Liver (tissue), 9 donors: ENCODE results near the gene SMARCC2. TPM values are rescaled to one million over a fixed set of nuclear protein-coding genes. Genes with fewer than 3 reads are reported as not detected.

Source experiments
- DNase-seq: peaks from one replicate; pipeline ENCODE4 v3.0.0-alpha.2; 2017; ENCODE audit warnings: low spot score
- H3K27ac ChIP-seq, 2 donors: one replicate each; pipeline ENCODE4 v1.7.0; 2013; ENCODE audit warnings: inconsistent platforms in 2 of 2, low read length in 2 of 2, control low read depth in 1 of 2, low read depth in 1 of 2, mild to moderate bottlenecking in 1 of 2
- H3K27me3 ChIP-seq, 4 donors: one replicate each; pipeline versions ENCODE4 v1.6.1 to v1.7.0; 2013; ENCODE audit warnings: low read length in 3 of 4, inconsistent platforms in 1 of 4, mild to moderate bottlenecking in 1 of 4, moderate library complexity in 1 of 4; ENCODE audit not compliant: control insufficient read depth in 4 of 4, insufficient read depth in 4 of 4
- H3K36me3 ChIP-seq, 4 donors: one replicate each; pipeline versions ENCODE4 v1.6.1 to v1.7.0; 2013; ENCODE audit warnings: low read length in 3 of 4, mild to moderate bottlenecking in 3 of 4, low read depth in 1 of 4, moderate library complexity in 1 of 4; ENCODE audit not compliant: control insufficient read depth in 4 of 4, insufficient read depth in 3 of 4
- H3K4me1 ChIP-seq, 4 donors: one replicate each; pipeline versions ENCODE4 v1.6.1 to v1.7.0; 2013; ENCODE audit warnings: low read length in 3 of 4, mild to moderate bottlenecking in 3 of 4, moderate library complexity in 1 of 4; ENCODE audit not compliant: control insufficient read depth in 4 of 4, insufficient read depth in 4 of 4
- H3K4me3 ChIP-seq, 3 donors: one replicate each; pipeline versions ENCODE4 v1.6.1 to v1.7.0; 2013; ENCODE audit warnings: low read length in 3 of 3, control low read depth in 1 of 3, low read depth in 1 of 3, mild to moderate bottlenecking in 1 of 3
- H3K9ac ChIP-seq, 2 donors: one replicate each; pipeline ENCODE4 v1.7.0; 2013; ENCODE audit warnings: low read length in 2 of 2, mild to moderate bottlenecking in 2 of 2, moderate library complexity in 2 of 2, control low read depth in 1 of 2, low read depth in 1 of 2
- H3K9me3 ChIP-seq, 4 donors: one replicate each; pipeline versions ENCODE4 v1.6.1 to v1.7.0; 2013; ENCODE audit warnings: low read length in 3 of 4; ENCODE audit not compliant: control insufficient read depth in 4 of 4
- ATF3 ChIP-seq: IDR thresholded peaks from 2 replicates; pipeline ENCODE4 v1.6.1; 2016; ENCODE audit warnings: antibody characterized with exemption
- EGR1 ChIP-seq, 2 donors: IDR thresholded peaks; 2 replicates each; pipeline ENCODE4 v1.6.1; 2016 to 2018; ENCODE audit warnings: antibody characterized with exemption in 2 of 2, low read depth in 2 of 2
- GABPA ChIP-seq, 2 donors: IDR thresholded peaks in 1 of 2; conservative IDR thresholded peaks in 1 of 2; 2 replicates each; pipeline ENCODE4 v1.6.1; 2016; ENCODE audit warnings: antibody characterized with exemption in 2 of 2, mild to moderate bottlenecking in 1 of 2, moderate library complexity in 1 of 2
- HNF4A ChIP-seq, 2 donors: conservative IDR thresholded peaks; 2 replicates each; pipeline ENCODE4 v1.6.1; 2016; ENCODE audit warnings: antibody characterized with exemption in 2 of 2, mild to moderate bottlenecking in 2 of 2
- HNF4G ChIP-seq: IDR thresholded peaks from 2 replicates; pipeline ENCODE4 v1.6.1; 2016; ENCODE audit warnings: antibody characterized with exemption
- JUND ChIP-seq, 2 donors: IDR thresholded peaks; 2 replicates each; pipeline ENCODE4 v1.6.1; 2016; ENCODE audit warnings: antibody characterized with exemption in 2 of 2
- MAX ChIP-seq: IDR thresholded peaks from 2 replicates; pipeline ENCODE4 v1.6.1; 2016; ENCODE audit warnings: antibody characterized with exemption
- NR2F2 ChIP-seq: IDR thresholded peaks from 2 replicates; pipeline ENCODE4 v1.6.1; 2016; ENCODE audit warnings: antibody characterized with exemption
- RAD21 ChIP-seq, 2 donors: IDR thresholded peaks; 2 replicates each; pipeline ENCODE4 v1.6.1; 2016; ENCODE audit warnings: antibody characterized with exemption in 2 of 2, mild to moderate bottlenecking in 2 of 2
- REST ChIP-seq: IDR thresholded peaks from 2 replicates; pipeline ENCODE4 v1.6.1; 2016; ENCODE audit warnings: antibody characterized with exemption, mild to moderate bottlenecking
- TAF1 ChIP-seq: conservative IDR thresholded peaks from 2 replicates; pipeline ENCODE4 v1.6.1; 2016; ENCODE audit warnings: antibody characterized with exemption, mild to moderate bottlenecking
- YY1 ChIP-seq: IDR thresholded peaks from 2 replicates; pipeline ENCODE4 v1.6.1; 2016; ENCODE audit warnings: antibody characterized with exemption, mild to moderate bottlenecking
- ZBTB33 ChIP-seq: IDR thresholded peaks from 2 replicates; pipeline ENCODE4 v1.6.1; 2016; ENCODE audit warnings: antibody characterized with exemption
- WGBS: extraction: QIAGEN DNeasy Blood & Tissue Kit; methylation state at CpG from one replicate; pipeline ENCODE4 v1.1.7; 2013; 5-methylcytosine and 5-hydroxymethylcytosine counted together
- polyA plus RNA-seq, 2 donors: library from polyadenylated mRNA; stranded (reverse) in 1 of 2; unstranded in 1 of 2; fragments of 200-250 nt in 1 of 2; fragments of >200 nt in 1 of 2; fragmentation: Nextera tagmentation in 1 of 2; extraction: Ambion mirVana in 1 of 2; gene quantifications; one replicate each; pipeline versions ENCODE4 v1.2.1 to v1.2.3, GENCODE V29; 2013 to 2015
- total RNA-seq, 2 donors: library from RNA; depleted of rRNA; stranded (reverse); fragments of >200 nt; gene quantifications; one replicate each; pipeline ENCODE4 v1.2.3, GENCODE V29; 2014
- donor health status: healthy.
- donor health status: healthy.
- donor health status: healthy.
- donor health status: healthy.
- donor health status: healthy.

The SMARCC2 gene
- total and polyA plus RNA-seq, 4 donors, result 12.8 to 24.8 (median 22.5) TPM

GRCh38 chr12:56161690-56162351, 27.5 kb downstream of the SMARCC2 start:
- H3K4me3 ChIP-seq, result no peak overlapping the region
- DNase-seq, result no peak
- H3K27ac ChIP-seq, result no peak overlapping the region

More at GRCh38 chr12:56161690-56162351, 27.5 kb downstream of the SMARCC2 start:
- Histone ChIP-seq H3K4me1 (peaks cover 0 to 36% (median 30%) of the 10 kb centered on the region in 4 donors), H3K27me3 (no peaks in the 10 kb centered on the region), H3K9ac (peak overlapping the region in 1 of 2 donors; percentile 10), H3K36me3 (peaks cover 25 to 60% (median 50%) of the 10 kb centered on the region in 4 donors), H3K9me3 (no peaks in the 10 kb centered on the region)
- TF ChIP-seq TAF1 (no peak), RAD21 (IDR thresholded peaks at IDR 0.05) (no peak), GABPA (IDR thresholded peaks at IDR 0.05 in 1 of 2, conservative IDR thresholded peaks at IDR 0.05 in 1 of 2) (no peak), ZBTB33 (no peak), JUND (IDR thresholded peaks at IDR 0.05) (no peak), EGR1 (IDR thresholded peaks at IDR 0.05; ENCODE audit: low read depth in 2 of 2) (no peak), REST (no peak), HNF4A (conservative IDR thresholded peaks at IDR 0.05) (no peak), HNF4G (no peak), NR2F2 (no peak), MAX (no peak), YY1 (no peak), ATF3 (no peak)
- WGBS, result 84% methylated on average over 10 of the region's 10 CpGs
